HepG2 (cell line): ENCODE measurements around the gene PLEKHN1.

Source experiments
- PATZ1 ChIP-seq: sonication (generic); formaldehyde crosslinking; IDR thresholded peaks from 2 replicates; pipeline ENCODE4 v1.4.0; 2020; ENCODE audit warnings: missing genetic modification reagents
- TBL1XR1 ChIP-seq: fragments of 150-350 bp; IDR thresholded peaks from 2 replicates; pipeline ENCODE4 v1.6.1; 2014; ENCODE audit warnings: borderline replicate concordance, low read length; ENCODE audit not compliant: partially characterized antibody
- ZBTB26 ChIP-seq: IDR thresholded peaks from 2 replicates; pipeline ENCODE4 v1.6.1; 2016; ENCODE audit warnings: missing compliant biosample characterization, missing genetic modification reagents, borderline replicate concordance
- ZNF274 ChIP-seq: sonication (generic); formaldehyde crosslinking; IDR thresholded peaks from 2 replicates; pipeline ENCODE4 v1.5.1; 2020; ENCODE audit warnings: mild to moderate bottlenecking, missing genetic modification reagents
- ZSCAN9 ChIP-seq: IDR thresholded peaks from 2 replicates; pipeline ENCODE4 v1.6.1; 2016; ENCODE audit warnings: borderline replicate concordance
- TF ChIP-seq, protein P1 (sequence below): sonication (generic); formaldehyde crosslinking; IDR thresholded peaks from 2 replicates; pipeline ENCODE4 v1.4.0; 2020; ENCODE audit warnings: missing genetic modification reagents

DNA sequence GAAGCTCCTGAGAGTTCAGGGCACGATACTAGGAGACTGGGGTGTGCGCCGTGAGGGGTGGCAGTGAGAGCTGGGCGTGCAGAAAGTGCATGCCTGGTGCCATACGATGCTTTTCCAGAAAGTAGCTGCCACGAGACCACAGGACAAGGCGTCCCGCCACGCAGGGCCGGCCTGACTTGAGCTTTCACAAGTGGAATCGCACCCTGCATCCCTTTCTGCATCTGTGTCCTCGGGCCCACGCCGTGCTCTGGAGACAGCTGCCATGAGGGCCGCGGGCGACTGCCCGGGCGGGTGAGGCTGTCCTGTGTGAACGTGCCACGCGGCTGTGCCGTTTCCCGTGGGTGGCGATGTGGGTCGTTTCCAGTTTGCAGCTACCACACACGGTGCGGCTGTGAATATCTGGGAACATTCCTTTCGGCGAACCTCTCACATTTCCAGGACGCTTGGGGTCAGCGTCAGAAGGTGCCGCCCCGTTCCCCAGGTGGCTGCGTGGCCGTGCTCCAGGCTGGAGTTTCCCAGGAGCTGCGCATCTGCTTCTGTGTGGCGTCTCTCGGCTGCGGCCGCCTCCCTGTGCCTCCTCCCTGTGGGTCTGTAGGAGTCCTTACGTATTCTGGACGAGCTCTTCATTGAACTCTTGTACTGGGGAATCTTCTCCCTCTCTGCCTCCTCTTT is 16.6 kb downstream of the PLEKHN1 start:
- TF ChIP-seq PATZ1 (CRISPR knock-in tag) (no peak), ZNF274 (no peak), ZSCAN9 (CRISPR knock-in tag) (no peak), ZBTB26 (CRISPR knock-in tag) (no peak), TBL1XR1 (no peak)
- TF ChIP-seq, protein P1, sequence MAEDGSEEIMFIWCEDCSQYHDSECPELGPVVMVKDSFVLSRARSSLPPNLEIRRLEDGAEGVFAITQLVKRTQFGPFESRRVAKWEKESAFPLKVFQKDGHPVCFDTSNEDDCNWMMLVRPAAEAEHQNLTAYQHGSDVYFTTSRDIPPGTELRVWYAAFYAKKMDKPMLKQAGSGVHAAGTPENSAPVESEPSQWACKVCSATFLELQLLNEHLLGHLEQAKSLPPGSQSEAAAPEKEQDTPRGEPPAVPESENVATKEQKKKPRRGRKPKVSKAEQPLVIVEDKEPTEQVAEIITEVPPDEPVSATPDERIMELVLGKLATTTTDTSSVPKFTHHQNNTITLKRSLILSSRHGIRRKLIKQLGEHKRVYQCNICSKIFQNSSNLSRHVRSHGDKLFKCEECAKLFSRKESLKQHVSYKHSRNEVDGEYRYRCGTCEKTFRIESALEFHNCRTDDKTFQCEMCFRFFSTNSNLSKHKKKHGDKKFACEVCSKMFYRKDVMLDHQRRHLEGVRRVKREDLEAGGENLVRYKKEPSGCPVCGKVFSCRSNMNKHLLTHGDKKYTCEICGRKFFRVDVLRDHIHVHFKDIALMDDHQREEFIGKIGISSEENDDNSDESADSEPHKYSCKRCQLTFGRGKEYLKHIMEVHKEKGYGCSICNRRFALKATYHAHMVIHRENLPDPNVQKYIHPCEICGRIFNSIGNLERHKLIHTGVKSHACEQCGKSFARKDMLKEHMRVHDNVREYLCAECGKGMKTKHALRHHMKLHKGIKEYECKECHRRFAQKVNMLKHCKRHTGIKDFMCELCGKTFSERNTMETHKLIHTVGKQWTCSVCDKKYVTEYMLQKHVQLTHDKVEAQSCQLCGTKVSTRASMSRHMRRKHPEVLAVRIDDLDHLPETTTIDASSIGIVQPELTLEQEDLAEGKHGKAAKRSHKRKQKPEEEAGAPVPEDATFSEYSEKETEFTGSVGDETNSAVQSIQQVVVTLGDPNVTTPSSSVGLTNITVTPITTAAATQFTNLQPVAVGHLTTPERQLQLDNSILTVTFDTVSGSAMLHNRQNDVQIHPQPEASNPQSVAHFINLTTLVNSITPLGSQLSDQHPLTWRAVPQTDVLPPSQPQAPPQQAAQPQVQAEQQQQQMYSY (CRISPR knock-in tag): no peak
